Endothelial cell of umbilical vein (primary cell): ENCODE results near the gene ABCC1.

Experiments used
- CTCF ChIP-seq, 2 donors: IDR thresholded peaks; 1 replicate in 1 of 2; 2 replicates in 1 of 2; pipeline ENCODE4 v1.5.1; 2011; ENCODE audit warnings: low read length in 2 of 2, mild to moderate bottlenecking in 2 of 2, moderate library complexity in 2 of 2, control low read depth in 1 of 2, inconsistent platforms in 1 of 2, low read depth in 1 of 2; ENCODE audit not compliant: insufficient read depth in 1 of 2; ENCODE audit errors: extremely low read depth in 1 of 2
- EZH2 ChIP-seq: IDR thresholded peaks from 2 replicates; pipeline ENCODE4 v1.6.1; 2012; ENCODE audit warnings: borderline replicate concordance, low read depth, mild to moderate bottlenecking, moderate library complexity, low read length, inconsistent platforms; ENCODE audit not compliant: severe bottlenecking

GRCh38 chr16:16151315-16151714 is 201.9 kb downstream of the ABCC1 start:
- TF ChIP-seq CTCF (IDR thresholded peaks at IDR 0.05; ENCODE audit: extremely low read depth in 1 of 2, insufficient read depth in 1 of 2, low read depth in 1 of 2, low read length in 2 of 2) = no peak
- TF ChIP-seq EZH2 = no peak
